Endothelial cell (in vitro differentiated cells): ENCODE measurements around the gene PCP2. TPM values are rescaled to one million over a fixed set of nuclear protein-coding genes. Genes with fewer than 3 reads are reported as not detected.

Source experiments
- DNase-seq: peaks from one replicate; pipeline ENCODE4 v3.0.0; 2021; ENCODE audit warnings: low spot score
- H3K27ac Mint-ChIP-seq: one replicate; pipeline ENCODE4 v1.8.0; 2021; ENCODE audit warnings: mixed read lengths, inconsistent platforms; ENCODE audit not compliant: unreplicated experiment
- H3K27me3 Mint-ChIP-seq: one replicate; pipeline ENCODE4 v1.8.0; 2021; ENCODE audit warnings: mild to moderate bottlenecking, moderate library complexity, mixed read lengths, inconsistent platforms; ENCODE audit not compliant: unreplicated experiment
- H3K36me3 Mint-ChIP-seq: one replicate; pipeline ENCODE4 v1.8.0; 2021; ENCODE audit warnings: mild to moderate bottlenecking, low read depth, mixed read lengths, inconsistent platforms; ENCODE audit not compliant: unreplicated experiment
- H3K4me1 Mint-ChIP-seq: one replicate; pipeline ENCODE4 v1.8.0; 2021; ENCODE audit warnings: mild to moderate bottlenecking, mixed read lengths, inconsistent platforms; ENCODE audit not compliant: unreplicated experiment
- H3K4me3 Mint-ChIP-seq: one replicate; pipeline ENCODE4 v1.8.0; 2021; ENCODE audit warnings: mild to moderate bottlenecking, mixed read lengths, inconsistent platforms; ENCODE audit not compliant: unreplicated experiment
- H3K9me3 Mint-ChIP-seq: one replicate; pipeline ENCODE4 v1.8.0; 2021; ENCODE audit warnings: mixed read lengths, inconsistent platforms; ENCODE audit not compliant: unreplicated experiment
- total RNA-seq: library from RNA; stranded (reverse); fragmentation: NEBNext Ultra II Directional; extraction: Animal tissue kit (Norgen Biotek cat#: 25700); gene quantifications from one replicate; pipeline ENCODE4 v1.2.1, GENCODE V29; 2021; ENCODE audit not compliant: unreplicated experiment
- TF ChIP-seq, protein P1 (sequence below): fragments of 200-600 bp; sonication (generic); IDR thresholded peaks from one replicate; pipeline ENCODE4 v1.5.0; 2021; ENCODE audit warnings: antibody characterized with exemption; ENCODE audit not compliant: unreplicated experiment

The PCP2 gene
- total RNA-seq, 1 donor from 2014 or later, result not detected

GRCh38 chr19:7628589-7629311 is 4.8 kb downstream of the PCP2 start:
- Mint-ChIP-seq H3K27ac (peak overlapping the region; percentile 100), H3K4me3 (peak overlapping the region; percentile 100), H3K9me3 (no peaks in the 10 kb centered on the region), H3K36me3 (peaks cover 20% of the 10 kb centered on the region), H3K4me1 (peaks cover 33% of the 10 kb centered on the region), H3K27me3 (peaks cover 18% of the 10 kb centered on the region)
- DNase-seq, result no peak
- TF ChIP-seq, protein P1, sequence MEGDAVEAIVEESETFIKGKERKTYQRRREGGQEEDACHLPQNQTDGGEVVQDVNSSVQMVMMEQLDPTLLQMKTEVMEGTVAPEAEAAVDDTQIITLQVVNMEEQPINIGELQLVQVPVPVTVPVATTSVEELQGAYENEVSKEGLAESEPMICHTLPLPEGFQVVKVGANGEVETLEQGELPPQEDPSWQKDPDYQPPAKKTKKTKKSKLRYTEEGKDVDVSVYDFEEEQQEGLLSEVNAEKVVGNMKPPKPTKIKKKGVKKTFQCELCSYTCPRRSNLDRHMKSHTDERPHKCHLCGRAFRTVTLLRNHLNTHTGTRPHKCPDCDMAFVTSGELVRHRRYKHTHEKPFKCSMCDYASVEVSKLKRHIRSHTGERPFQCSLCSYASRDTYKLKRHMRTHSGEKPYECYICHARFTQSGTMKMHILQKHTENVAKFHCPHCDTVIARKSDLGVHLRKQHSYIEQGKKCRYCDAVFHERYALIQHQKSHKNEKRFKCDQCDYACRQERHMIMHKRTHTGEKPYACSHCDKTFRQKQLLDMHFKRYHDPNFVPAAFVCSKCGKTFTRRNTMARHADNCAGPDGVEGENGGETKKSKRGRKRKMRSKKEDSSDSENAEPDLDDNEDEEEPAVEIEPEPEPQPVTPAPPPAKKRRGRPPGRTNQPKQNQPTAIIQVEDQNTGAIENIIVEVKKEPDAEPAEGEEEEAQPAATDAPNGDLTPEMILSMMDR, result no peak

DNA sequence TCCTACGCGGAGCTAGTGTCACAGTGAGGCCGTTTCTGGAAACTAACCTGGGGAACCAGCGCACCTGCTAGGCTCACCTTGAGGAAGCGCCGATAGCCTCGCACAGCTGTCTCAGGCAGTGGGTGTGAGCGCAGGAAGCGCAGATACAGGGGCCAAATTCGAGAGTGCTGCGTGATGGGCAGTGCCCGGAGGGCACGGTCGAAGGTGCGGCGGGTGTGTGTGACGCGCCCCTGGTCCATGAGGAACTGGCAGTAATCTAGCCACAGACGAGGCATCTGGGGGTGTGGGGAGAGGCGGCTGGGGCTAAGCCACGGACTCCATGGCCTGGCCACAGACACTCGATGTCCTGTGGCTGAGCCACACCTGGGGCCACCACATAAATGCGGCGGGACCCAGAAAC is 6.4 kb downstream of the PCP2 start:
- Mint-ChIP-seq H3K4me3 (peak overlapping the region; percentile 58), H3K27ac (no peak overlapping the region), H3K9me3 (no peaks in the 10 kb centered on the region), H3K36me3 (peaks cover 26% of the 10 kb centered on the region), H3K27me3 (peaks cover 22% of the 10 kb centered on the region), H3K4me1 (peaks cover 33% of the 10 kb centered on the region)
- DNase-seq, result no peak
- TF ChIP-seq, protein P1, result no peak

DNA sequence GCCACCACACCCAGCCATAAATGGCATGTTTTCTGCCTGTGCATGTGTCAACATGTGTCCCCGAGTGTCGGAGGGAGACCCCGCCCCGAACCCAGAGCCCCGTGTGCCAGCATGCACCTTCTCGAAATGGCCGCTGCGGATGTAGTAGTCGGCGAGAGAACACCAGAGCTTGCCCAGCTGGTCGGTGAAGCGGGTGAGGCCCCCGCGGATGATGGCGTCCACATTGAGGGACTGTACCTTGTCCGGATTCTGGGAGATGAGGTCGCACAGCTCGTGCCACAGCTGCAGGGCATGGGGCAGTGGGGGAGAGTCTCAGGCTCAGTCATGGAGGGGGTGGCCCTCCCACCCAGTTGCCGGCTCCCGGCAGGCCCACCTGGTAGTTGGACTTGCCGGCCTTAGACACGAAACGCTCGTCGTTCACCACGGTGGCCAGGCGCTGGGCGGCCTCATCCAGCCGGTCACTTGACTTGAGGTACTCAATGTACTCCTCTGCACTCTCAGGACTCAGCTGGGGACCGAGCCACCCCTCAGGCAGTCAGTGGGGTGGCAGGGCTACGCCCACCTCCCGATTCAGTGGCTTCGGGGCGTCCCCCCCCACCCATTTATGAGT is 7.7 kb downstream of the PCP2 start:
- peaks cover 24% of the 10 kb centered on the region for H3K27me3 Mint-ChIP-seq
- TF ChIP-seq, protein P1, result no peak
- H3K36me3 Mint-ChIP-seq, result peaks cover 35% of the 10 kb centered on the region
- no peak overlapping the region for H3K27ac Mint-ChIP-seq
- DNase-seq, result no peak
- H3K4me1 Mint-ChIP-seq, result peaks cover 33% of the 10 kb centered on the region
- no peak overlapping the region for H3K4me3 Mint-ChIP-seq
- no peaks in the 10 kb centered on the region for H3K9me3 Mint-ChIP-seq

GRCh38 chr19:7624810-7625209 is 8.7 kb downstream of the PCP2 start:
- H3K4me3 Mint-ChIP-seq, result no peak overlapping the region
- peaks cover 20% of the 10 kb centered on the region for H3K27me3 Mint-ChIP-seq
- no peak overlapping the region for H3K27ac Mint-ChIP-seq
- TF ChIP-seq, protein P1, result no peak
- no peaks in the 10 kb centered on the region for H3K9me3 Mint-ChIP-seq
- peaks cover 31% of the 10 kb centered on the region for H3K36me3 Mint-ChIP-seq
- DNase-seq, result no peak
- H3K4me1 Mint-ChIP-seq, result peaks cover 23% of the 10 kb centered on the region
